GM21390 (cell line): Measurements from ENCODE around the gene RBKS.

Experiments
- ATAC-seq: cut with Tn5 transposase; IDR thresholded peaks from one replicate; pipeline ENCODE4 v1.9.1; 2021; ENCODE audit not compliant: unreplicated experiment

RBKS gene

GRCh38 chr2:27838502-27838901 is 51.7 kb downstream of the RBKS start:
- ATAC-seq, result no peak

- no peak for ATAC-seq
Measured at GRCh38 chr2:27833931-27834330, 56.3 kb downstream of the RBKS start.

GRCh38 chr2:27832396-27832795 is 57.8 kb downstream of the RBKS start:
- ATAC-seq, result no peak

- no peak for ATAC-seq
Measured at GRCh38 chr2:27831279-27832050, 58.7 kb downstream of the RBKS start.

GRCh38 chr2:27830656-27831055 is 59.5 kb downstream of the RBKS start:
- ATAC-seq, result no peak

- ATAC-seq, result no peak
Measured at GRCh38 chr2:27829791-27830190, 60.4 kb downstream of the RBKS start.

- ATAC-seq, result no peak
Measured at GRCh38 chr2:27828305-27828704, 61.9 kb downstream of the RBKS start.

- no peak for ATAC-seq
Measured at GRCh38 chr2:27824401-27824800, 65.8 kb downstream of the RBKS start.

- no peak for ATAC-seq
Measured at GRCh38 chr2:27823569-27823968, 66.6 kb downstream of the RBKS start.

GRCh38 chr2:27823135-27823534 is 67.1 kb downstream of the RBKS start:
- no peak for ATAC-seq

GRCh38 chr2:27822049-27822448 is 68.1 kb downstream of the RBKS start:
- ATAC-seq, result no peak

GRCh38 chr2:27815860-27816438 is 74.2 kb downstream of the RBKS start:
- no peak for ATAC-seq

GRCh38 chr2:27814758-27815157 is 75.4 kb downstream of the RBKS start:
- ATAC-seq, result no peak

GRCh38 chr2:27811768-27812167 is 78.4 kb downstream of the RBKS start:
- no peak for ATAC-seq

GRCh38 chr2:27810455-27810854 is 79.7 kb downstream of the RBKS start:
- no peak for ATAC-seq

GRCh38 chr2:27809761-27810241 is 80.4 kb downstream of the RBKS start:
- no peak for ATAC-seq

GRCh38 chr2:27808984-27809383 is 81.2 kb downstream of the RBKS start:
- no peak for ATAC-seq

- ATAC-seq, result no peak
Measured at GRCh38 chr2:27808418-27808817, 81.8 kb downstream of the RBKS start.

GRCh38 chr2:27807476-27807875 is 82.7 kb downstream of the RBKS start:
- no peak for ATAC-seq

GRCh38 chr2:27806311-27807059 is 83.7 kb downstream of the RBKS start:
- ATAC-seq, result no peak

- ATAC-seq, result no peak
Measured at GRCh38 chr2:27805180-27805579, 85.0 kb downstream of the RBKS start.

GRCh38 chr2:27804146-27804545 is 86.0 kb downstream of the RBKS start:
- no peak for ATAC-seq
